ENCODE results near the gene GLT6D1. TPM values are rescaled to one million over a fixed set of nuclear protein-coding genes. Genes with fewer than 3 reads are reported as not detected.
"Not testable (repeated sequence)": the region's sequence is repeated elsewhere in the genome, so short reads cannot be mapped to it uniquely, and the experiment has no call there.

The GLT6D1 gene
- total RNA-seq, 1 donor from 2014 or later = not detected

DNA sequence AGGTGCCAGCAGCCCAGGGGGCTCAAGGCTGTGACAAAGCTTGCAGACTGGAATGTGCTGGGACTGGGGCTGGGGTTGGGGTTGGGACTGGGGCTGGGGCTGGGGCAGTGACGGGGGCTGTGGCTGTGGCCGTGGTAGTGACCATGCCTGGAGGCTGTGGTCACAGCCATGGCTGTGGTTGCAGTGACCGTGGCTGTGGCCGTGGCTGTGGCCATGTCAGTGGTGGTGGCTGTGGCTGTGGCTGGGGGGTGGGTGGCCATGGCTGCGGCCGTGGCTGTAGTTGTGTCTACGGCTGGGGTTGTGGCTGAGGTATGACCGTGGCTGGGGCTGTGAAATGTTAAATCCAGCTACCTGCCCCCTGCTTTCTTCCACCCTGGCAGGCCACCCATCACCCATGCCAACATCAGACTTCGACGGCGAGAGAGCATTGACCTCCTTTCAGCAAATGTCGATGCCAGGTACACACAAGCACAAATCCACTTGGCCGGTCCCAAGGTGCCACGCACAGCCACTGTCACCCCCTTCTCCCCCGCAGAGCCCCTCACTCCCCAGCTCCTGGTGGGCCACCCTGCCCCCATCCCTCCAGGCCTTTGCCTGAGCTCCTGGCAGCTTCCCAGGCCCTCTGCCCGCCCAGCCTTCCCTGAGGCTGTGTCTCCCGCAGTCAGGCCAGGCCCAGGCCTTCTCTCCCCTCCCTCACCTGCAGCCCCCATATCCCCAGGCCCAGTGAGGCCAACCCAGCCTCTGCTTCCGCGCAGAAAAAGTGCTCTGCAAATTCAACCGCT is 39.1 kb upstream of the GLT6D1 start:
- DNase-seq (ENCODE audit: low read depth) = no peak

DNA sequence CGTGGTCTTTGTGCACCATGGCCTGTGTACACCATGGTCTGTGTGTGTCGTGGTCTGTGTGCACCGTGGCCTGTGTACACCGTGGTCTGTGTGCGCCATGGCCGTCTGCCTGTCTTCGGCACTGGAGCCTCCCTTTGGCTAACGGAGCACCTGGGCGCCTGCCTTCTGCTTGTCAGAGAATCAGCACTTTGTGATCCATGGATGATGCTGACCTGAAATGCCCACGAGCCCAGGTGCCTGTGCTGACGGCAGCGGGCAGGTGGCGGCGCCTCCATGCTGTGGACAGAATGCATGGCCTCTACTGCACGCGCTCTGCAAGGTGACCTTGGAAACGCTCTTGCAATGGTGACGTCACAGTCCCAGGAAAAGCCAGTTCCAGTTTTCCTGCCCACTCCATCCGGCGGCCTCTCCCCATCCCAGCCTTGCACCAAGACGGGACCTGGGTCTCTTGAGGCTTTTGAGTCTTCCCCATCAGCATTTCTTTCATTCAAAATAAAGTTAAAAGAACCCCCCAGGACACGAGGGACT is 38.4 kb upstream of the GLT6D1 start:
- H3K4me3 ChIP-seq (ENCODE audit: low read depth, low read length) = no peak overlapping the region
- TF ChIP-seq, protein P1, sequence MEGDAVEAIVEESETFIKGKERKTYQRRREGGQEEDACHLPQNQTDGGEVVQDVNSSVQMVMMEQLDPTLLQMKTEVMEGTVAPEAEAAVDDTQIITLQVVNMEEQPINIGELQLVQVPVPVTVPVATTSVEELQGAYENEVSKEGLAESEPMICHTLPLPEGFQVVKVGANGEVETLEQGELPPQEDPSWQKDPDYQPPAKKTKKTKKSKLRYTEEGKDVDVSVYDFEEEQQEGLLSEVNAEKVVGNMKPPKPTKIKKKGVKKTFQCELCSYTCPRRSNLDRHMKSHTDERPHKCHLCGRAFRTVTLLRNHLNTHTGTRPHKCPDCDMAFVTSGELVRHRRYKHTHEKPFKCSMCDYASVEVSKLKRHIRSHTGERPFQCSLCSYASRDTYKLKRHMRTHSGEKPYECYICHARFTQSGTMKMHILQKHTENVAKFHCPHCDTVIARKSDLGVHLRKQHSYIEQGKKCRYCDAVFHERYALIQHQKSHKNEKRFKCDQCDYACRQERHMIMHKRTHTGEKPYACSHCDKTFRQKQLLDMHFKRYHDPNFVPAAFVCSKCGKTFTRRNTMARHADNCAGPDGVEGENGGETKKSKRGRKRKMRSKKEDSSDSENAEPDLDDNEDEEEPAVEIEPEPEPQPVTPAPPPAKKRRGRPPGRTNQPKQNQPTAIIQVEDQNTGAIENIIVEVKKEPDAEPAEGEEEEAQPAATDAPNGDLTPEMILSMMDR (conservative IDR thresholded peaks at IDR 0.05; ENCODE audit: low read depth, low read length) = no peak
- no peak for DNase-seq (ENCODE audit: low read depth)

More for the DNA sequence above, 39.1 kb upstream of the GLT6D1 start:
- H3K4me3 ChIP-seq (ENCODE audit: low read depth, low read length) = no peak overlapping the region
- TF ChIP-seq, protein P1 (conservative IDR thresholded peaks at IDR 0.05; ENCODE audit: low read depth, low read length) = no peak

DNA sequence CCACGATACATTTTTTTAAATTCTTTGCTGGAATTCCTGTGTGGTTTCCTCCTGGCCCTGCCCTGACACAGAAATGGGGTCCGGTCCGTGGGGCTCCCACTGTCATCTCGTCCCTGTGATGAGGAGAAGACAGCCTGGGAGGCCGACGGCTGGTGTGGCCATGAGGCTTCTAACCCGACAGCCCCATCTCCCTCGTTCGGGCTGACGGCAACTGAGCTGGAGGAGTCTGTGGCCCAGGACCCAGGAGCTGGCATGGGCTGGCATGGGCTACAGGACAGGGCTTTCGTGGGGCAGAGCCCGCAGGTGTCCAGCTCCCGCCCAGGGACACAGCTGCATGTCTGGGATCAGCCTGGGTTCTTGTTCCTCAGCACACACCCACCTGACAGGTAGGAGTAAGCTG is 37.6 kb upstream of the GLT6D1 start:
- DNase-seq (ENCODE audit: low read depth) = no peak
- TF ChIP-seq, protein P1 (conservative IDR thresholded peaks at IDR 0.05; ENCODE audit: low read depth, low read length) = no peak
- no peak overlapping the region for H3K4me3 ChIP-seq (ENCODE audit: low read depth, low read length)

DNA sequence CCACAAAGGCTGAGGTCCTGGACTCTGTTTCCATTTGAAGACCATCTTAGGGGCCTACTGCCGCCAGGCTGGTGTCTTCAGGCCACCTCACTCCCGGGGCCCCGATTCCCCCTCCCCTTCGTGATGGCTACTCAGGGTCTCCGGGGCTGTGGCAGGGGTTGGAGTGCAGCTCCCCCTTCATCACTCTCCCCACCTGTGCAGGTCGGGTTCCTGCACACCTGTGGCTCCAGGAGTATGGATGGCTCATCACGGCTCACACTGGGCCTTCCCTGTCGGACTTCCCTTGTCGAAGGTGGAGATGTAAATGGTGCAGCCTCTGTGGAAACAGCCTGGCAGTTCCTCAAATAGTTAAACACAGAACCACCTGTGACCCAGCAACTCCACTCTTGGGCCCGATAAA is 35.6 kb upstream of the GLT6D1 start:
- TF ChIP-seq, protein P1 (conservative IDR thresholded peaks at IDR 0.05; ENCODE audit: low read depth, low read length) = no peak
- H3K4me3 ChIP-seq (ENCODE audit: low read depth, low read length) = no peak overlapping the region
- DNase-seq (ENCODE audit: low read depth) = no peak

DNA sequence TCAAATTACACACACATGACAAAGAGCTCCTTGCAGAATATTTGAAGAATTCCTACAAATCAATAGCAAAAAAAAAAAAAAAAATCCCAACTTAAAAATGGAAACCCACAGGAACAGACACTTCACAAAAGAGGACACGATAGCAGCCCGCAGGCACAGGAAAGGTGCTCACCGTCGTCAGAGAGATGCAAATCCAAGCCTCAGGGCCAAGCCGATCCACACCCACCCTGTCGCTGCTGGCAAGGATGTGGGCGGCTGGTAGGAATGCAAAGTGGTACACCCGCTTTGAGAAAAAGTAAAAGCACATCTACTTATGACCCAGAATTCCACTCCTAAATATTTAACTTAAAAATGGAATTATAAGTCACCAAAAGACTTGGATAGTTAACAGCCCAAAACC is 34.6 kb upstream of the GLT6D1 start:
- no peak overlapping the region for H3K4me3 ChIP-seq (ENCODE audit: low read depth, low read length)
- no peak for DNase-seq (ENCODE audit: low read depth)
- TF ChIP-seq, protein P1 (conservative IDR thresholded peaks at IDR 0.05; ENCODE audit: low read depth, low read length) = no peak

DNA sequence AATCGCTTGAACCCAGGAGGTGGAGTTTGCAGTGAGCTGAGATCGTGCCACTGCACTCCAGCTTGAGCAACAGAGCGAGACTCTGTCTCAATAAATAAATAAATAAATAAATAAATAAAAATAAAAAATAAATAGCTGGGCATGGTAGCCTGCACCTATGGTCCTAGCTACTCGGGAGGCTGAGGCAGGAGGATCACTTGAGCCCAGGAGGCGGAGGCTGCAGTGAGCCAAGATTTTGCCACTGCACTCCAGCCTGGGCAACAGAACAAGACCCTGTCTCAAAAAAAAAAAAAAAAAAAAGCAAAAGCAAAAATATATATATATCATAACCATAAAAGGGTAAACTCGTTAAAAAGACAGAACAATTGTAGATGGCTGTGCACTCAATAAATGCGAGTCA is 33.4 kb upstream of the GLT6D1 start:
- not testable (repeated sequence) for DNase-seq (ENCODE audit: low read depth); H3K4me3 ChIP-seq (ENCODE audit: low read depth, low read length)

DNA sequence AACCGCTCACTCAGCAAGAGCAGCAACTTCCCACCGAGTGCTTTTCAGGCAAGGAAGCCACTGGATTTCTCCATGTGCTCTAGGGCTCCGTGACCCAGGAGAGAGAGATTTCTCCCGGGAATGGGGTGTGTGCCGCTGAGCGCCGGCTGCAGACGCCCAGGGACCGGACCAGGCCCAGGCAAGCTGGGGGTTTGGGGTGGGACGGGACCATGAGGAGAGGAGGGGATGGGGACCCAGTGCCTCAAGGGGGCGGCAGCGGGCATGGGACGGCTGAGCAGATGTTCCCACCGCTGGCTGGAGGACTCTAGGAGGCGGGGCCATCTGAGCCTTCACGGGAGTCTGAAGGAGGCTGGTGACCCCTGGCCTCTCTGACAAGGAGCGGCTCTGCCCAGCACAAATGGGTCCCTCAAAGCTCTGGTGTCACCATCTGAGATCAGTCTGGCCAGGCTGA is 32.3 kb upstream of the GLT6D1 start:
- no peak for DNase-seq (ENCODE audit: low read depth)
- TF ChIP-seq, protein P1 (conservative IDR thresholded peaks at IDR 0.05; ENCODE audit: low read depth, low read length) = no peak
- no peak overlapping the region for H3K4me3 ChIP-seq (ENCODE audit: low read depth, low read length)
